ENCODE measurements around the gene ZNF135.
A peak's percentile ranks its signal among the peaks of the same experiment; 100 is the strongest.

ZNF135 gene

DNA sequence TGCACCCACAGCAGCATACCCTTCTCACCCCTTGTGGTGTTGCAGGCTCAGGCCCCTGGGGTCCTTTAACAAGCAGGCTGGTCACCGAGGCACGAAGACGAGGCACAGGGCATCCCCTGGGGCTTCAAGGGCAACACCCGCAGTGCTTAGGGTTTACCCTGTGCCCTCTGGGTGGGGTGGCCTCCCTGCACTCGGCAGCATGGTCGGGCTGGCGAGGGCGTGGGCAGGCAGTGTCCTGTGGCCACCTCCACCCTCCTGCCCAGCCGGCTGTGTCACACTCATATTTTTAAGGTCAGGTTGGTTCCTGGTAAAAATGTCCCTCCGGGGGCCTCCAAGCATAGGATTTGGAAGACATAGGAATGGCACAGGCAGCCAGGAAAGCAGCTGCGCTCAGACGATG is 11.4 kb upstream of the ZNF135 start:
- no peak for DNase-seq (ENCODE audit: low spot score)

DNA sequence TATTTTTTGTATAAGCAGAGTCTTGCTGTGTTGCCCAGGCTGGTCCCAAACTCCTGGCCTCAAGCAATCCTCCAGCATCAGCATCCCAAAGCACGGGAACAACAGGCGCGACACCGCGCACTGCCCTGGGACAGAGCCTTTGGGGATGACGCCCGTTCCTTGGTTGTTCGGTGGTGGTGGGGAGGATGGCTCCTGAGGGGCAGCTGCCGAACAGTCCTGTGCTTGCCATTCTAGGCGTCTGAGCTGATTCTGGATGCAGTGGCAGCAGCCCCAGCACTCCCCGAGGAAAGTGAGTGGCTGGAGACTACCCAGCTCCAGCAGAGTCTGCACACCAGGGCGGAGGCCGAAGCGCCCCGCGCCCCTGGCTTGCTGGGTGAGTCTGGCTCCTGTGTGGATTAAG is 6.8 kb upstream of the ZNF135 start:
- DNase-seq (ENCODE audit: low spot score): no peak

DNA sequence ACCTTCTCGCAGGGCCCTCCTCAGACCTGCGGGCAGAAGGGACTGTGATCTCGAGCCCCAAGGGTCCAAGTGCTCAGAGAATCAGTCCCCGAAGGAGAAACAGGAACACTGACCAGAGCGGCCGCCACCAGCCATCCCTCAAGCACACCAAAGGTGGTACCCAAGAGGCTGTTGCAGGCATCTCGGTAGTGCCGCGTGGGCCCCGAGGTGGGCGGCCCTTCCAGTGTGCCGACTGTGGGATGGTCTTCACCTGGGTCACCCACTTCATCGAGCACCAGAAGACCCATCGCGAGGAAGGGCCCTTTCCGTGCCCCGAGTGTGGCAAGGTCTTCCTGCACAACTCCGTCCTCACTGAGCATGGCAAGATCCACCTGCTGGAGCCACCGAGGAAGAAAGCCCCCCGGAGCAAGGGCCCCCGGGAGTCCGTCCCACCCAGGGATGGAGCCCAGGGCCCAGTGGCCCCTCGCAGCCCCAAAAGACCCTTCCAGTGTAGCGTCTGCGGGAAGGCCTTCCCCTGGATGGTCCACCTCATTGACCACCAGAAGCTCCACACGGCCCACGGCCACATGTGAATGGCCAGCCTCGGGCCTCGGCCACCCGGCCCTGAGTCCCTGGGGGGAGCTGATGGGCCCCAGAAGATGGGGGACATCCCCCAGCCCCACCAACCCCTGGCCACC is 5.5 kb upstream of the ZNF135 start:
- DNase-seq (ENCODE audit: low spot score): no peak

DNA sequence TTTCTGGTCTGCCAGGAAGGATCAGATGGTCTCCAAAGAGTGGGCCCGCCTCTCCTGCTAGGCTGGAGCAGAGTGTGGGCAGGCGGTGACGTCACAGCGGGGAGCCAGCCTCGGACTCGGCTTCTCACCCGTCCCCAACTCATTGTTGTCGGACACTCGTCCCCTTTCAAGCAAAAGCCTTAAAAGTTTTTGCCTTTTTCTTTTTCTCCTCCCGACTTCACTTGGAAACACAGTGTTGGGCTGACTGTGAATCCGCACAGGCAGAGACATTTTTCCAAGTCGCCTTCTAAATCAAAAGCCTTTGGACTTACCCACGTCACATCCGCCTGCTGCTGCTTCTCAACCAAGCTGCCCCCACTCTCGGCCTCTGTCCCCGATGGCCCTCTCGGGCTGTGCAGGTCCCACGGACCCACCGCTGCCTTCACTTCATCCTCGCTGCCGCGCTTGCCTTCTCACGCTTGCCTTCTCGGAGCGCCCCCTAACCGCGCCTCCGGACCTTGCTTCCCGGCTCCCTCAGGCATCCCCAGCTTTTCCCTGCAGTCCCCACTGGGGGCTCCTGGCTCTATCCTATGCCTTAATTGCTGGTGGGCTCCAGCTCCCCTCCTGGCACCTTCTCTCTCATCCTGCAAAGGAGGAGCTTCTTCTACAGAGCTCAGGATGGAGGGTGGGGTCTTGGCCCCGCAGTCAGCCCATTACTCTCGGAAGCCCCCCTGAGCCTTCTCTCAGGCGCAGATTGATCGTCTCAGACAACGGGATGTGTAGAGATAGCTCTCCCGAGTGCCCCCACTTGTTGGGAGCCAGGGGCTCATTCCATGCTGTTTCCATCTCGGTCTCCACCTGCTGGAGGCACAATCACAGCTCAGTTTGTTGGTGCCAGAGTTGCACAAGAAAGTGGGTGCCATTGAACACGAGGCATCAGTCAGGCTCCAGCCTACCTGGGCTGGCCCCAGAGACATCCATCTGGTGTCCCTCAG is 3.9 kb upstream of the ZNF135 start:
- DNase-seq (ENCODE audit: low spot score): peak; percentile 50

DNA sequence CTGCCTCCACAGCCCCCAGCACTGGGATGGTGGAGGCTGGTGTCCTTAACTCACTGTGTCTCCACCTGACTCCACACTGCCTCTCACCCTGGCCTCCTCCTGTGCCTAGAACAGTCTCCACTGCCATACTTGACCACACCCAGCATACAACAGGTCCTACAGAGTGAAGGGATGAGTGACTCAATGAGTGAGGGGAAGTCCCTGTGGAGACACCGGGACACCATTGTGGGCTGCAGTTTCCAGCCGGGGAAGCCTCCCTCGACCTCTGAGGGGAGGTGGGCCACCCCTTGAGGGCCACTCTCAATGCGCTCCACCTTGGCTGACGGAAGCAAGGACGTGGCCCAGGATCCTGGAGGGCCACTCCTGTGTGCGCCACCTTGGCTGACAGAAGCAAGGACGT is 2.8 kb upstream of the ZNF135 start:
- DNase-seq (ENCODE audit: low spot score): no peak

DNA sequence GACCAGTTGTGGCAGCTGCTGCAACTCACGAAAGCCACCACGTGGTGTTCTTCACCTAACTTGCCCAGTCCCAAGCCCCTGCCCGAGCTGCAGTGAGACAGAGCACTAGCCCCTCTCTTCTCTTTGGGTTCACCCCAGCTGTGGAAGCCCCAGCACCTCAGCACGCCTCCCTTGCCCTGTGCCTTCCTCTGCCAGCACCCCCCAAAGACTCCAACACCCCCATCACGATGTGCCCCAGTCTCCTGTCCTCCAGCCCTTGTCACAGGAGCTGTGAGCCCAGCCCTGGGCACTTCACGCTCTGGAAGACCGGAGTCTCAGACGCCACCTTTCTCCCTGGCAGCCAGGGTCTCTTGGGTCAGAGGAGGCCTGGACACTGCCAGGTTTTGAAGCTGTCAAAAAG is 2.2 kb upstream of the ZNF135 start:
- no peak for DNase-seq (ENCODE audit: low spot score)

DNA sequence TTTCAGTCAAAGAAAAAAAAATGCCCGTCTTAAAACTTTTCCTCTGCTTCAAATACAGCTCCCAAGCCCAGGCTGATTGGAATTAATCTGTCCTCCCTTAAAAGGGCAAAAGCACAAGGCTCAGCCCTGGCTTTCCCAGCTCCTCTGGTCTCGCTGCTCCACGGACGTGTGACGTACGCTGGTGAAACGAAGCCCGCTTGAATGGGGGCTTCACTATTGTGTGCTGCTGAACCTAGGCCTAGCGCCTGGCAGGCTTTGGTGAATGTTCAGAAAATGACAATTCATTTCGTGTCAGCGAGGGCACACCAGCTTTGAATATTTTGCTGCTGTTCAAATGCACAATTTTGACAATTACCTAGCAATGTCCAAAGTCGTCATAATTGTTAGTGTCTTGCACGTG is 615 bp upstream of the ZNF135 start:
- DNase-seq (ENCODE audit: low spot score): no peak

DNA sequence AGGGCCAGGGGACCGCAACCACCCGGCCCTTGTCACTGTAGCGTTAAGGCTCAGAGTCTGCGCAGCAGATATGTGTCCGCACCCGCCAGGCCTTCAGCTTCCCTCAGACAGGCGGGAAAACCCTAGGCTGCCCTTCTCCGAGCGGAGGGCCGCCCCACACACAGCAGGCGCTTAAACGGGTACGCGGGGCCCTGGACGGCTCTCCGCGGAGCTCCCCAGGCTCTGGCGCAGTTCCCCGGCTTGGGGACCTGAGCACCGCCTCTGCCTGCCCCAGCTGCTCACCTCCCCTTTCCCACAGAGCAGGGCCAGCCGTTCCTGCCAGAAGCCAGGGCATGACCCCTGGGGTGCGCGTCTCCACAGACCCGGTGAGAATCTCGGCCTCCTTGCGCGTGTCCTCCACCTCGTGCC is 593 bp downstream of the ZNF135 start:
- DNase-seq (ENCODE audit: low spot score): no peak

DNA sequence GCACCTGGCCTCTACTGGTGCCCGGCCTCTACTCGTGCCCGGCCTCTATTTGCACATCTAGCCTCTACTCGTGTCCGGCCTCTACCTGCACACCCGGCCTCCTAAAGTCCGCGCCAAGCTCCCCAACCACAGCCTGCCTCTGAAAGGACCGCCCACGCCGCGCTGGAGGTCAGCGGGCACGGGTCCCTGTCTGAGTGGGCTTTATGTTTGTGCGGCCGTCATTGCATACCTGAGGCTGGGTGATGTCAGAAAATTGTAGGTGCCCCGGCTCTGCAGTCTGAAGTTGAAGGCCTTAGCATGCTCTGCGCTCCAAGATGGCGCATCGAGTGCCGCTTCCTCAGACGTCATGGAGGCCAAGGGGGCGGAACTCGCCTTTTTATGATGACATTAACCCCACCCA is 1.1 kb downstream of the ZNF135 start:
- DNase-seq (ENCODE audit: low spot score): no peak

DNA sequence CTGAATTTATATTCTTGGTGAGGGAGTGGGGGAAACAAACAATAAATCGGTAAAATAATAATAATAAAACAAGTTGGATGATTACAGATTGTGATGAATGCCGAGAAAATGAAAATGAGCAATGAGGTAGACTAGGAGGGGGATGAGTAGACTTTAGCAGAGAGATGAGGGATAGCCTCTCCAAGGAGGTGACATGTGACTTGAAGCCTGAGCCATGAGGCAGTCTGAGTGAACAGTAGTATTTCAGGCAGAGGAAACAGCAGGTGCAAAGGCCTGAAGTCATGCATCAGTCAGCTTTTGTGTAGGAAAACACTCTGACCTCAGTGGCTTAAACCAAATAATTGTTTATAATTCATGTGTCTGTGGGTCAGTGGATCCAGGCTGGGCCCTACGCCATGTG is 4.6 kb downstream of the ZNF135 start:
- DNase-seq (ENCODE audit: low spot score): no peak

DNA sequence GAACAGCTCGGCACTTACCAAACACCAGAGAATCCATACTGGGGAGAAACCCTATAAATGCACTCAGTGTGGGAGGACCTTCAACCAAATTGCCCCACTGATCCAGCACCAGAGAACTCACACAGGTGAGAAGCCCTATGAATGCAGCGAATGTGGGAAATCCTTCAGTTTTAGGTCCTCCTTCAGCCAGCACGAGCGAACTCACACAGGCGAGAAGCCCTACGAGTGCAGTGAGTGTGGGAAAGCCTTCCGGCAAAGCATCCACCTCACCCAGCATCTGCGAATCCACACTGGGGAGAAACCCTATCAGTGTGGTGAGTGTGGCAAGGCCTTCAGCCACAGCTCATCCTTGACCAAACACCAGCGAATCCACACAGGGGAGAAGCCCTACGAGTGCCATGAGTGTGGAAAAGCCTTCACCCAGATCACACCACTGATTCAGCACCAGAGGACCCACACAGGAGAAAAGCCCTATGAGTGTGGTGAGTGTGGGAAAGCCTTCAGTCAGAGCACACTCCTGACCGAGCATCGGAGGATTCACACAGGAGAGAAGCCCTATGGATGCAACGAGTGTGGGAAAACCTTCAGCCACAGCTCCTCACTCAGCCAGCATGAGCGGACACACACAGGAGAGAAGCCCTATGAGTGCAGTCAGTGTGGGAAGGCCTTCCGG is 8.3 kb downstream of the ZNF135 start:
- no peak for DNase-seq (ENCODE audit: low spot score)

DNA sequence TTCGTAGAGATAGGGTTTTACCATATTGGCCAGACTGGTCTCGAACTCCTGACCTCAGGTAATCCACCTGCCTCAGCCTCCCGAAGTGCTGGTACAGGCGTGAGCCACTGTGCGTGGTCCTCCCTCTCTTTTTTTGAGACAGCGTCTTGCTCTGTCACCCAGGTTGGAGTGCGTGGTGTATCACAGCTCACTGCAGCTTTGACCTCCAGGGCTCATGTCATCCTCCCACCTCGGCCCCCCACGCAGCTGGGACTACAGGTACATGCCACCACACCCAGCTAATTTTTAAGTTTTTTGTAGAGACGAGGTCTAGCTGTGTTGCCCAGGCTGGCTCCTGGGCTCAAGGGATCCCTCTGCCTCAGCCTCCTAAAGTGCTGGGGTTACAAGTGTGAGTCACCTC is 20.7 kb downstream of the ZNF135 start:
- no peak for DNase-seq (ENCODE audit: low spot score)

DNA sequence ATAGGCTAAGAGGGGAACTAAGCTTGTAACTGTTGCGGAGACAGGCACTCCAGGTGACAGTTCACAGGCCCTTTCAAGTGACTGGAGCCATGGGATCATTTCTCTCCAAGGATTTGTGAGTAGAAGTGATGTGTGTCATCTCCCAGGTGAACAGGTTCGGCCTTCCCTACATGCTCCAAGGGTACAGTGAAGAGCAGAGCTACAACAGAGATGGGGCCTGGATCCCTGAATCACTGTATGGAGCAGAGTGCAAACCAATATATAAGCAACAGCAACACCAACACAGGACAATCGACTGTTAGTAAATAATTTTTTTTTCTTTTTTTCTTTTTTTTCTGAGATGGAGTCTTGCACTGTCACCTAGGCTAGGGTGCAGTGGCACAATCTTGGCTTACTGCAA is 23.9 kb downstream of the ZNF135 start:
- DNase-seq (ENCODE audit: low spot score): no peak

DNA sequence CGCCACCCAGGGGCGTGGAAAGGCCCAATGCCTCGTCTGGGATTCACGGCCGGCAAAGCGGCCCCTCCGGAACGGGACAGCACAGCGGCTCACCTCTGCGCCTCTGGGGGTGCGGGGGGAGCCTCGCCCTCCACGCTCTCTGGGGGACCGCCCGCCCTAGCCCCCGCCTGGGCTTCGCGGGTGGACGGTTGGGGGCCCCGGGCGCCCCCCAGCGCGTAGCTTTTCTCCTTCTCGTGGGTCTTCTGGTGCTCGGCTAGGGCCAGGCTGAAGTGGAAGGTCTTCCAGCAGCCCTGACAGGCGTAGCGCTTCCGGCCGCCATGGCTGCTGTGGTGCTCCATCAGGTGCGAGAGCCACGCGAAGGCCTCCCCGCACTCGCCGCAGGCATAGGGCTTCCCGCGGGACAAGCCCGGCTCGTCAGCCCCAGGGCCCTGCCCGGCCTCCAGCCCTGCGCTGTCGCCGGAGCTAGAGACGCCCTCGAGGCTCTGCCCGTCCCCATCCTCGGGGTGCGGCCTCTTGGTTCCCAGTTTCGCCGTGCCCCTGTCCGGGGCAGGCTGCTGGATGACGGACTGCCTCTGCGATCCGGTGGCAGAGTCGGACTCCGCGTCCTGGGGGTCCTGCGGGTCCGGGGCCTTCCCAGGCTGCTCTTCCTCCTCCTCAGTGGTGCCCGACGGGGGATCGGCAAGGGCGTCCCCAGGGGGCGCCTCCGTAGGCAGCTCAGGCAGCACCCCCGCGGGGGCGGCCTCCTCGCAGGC is 25.7 kb downstream of the ZNF135 start:
- DNase-seq (ENCODE audit: low spot score): no peak

DNA sequence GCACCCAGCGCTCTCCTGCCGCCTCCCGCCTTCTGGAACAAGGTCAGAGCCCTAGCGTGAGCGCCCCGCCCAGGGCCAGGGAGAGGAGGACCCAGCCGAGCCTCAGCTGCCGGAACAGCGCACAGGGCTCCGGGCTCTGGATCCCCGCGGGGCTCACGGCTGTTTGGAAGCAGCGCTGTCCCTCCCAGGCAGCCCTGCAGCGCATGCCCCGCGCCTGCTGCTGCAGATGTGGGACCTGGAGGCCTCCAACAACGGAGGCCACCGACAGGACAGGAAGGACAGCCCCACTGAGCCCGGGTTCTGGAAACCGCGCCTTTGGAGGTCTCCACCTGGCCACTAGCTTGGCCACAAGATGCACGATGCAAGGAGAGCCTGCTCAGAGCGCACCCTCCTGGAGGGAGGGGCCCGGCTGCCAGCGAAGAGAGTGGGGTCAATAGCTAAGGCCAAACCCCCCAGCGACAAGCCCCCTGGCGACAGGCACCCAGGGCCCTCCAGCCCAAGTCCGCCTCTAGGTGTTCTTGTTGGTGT is 26.3 kb downstream of the ZNF135 start:
- no peak for DNase-seq (ENCODE audit: low spot score)

DNA sequence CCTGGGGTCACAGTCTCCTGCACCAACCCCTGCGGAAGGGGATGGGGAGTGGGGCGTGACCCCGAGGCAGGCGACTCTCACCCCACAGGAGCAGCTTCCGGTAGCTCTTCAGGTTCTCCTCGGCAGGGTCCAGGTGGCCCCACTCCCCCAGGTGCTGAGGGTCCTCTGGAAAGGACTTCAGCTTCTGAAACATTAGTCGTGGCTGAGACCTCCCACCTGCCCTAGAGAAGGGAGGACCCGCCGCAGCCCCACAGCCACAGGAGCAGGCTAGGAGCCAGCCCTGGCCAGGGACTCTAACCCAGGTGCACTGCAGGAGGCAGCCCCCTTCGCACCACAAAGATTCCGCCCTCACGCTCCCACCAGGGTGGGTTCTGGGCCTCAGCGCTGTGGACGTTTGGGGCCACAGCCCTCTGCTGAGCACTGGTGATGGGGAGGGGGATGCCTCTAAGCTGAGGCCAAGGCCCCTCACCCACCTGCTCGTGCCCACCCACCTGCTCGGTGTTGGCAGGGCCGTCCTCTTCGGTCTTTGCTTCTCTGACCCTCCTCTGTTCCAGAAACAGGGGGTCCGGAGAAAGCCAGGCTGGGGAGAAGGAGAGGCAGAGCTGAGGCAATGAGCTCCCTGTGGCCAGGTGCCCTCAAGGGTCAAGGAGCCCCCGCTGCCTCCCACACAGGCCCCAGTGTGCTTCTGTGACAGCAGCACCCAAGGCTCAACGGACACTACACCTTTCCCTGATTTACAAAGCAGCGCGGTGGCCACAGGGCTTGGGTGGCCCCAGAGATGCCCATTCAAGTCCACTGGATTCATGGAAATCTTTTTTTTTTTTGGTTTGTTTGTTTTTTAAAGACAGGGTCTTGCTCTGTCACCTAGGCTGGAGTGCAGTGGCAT is 28.0 kb downstream of the ZNF135 start:
- DNase-seq (ENCODE audit: low spot score): no peak

DNA sequence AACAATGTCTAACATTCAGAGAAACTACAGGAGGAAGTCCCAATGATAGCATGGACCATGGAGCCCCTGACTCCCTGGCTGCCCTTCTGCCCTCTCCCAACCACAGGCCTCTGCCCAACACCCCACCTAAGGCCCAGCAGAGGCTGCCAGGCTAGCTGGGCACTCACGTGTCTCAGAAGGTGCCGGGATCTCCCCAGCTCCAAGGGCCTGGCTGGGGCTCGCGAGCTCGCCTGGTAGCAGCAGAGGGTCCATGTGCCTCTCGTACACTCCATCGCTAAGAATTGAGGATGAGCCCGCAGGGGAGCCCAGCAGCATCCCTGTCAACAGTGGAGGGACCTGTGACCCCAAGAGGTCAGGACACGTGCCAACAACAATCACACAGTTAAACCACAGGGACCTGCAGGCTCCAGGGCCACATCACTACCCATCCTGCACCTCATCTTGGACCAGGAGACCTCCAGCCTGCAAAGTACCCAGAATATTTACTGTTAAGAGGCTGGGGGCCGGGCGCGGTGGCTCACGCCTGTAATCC is 29.5 kb downstream of the ZNF135 start:
- DNase-seq (ENCODE audit: low spot score): no peak

DNA sequence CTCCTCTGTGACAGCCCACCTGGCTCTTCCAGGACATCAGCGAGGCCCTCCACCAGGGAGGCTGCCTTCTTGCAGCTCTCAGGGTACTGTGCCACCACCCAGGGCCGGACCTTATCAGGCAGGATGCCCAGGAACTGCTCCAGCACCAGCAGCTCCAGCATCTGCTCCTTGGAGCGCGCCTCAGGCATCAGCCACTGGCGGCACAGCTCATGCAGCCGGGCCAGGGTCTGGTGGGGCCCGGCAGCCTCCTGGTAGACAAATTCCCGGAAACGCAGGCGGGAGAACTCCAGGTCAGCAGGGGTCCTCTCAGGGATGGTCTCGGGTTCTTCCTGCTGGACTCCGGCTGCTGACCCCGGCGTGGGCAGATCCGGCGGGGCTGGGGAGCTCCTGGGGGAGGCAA is 30.8 kb downstream of the ZNF135 start:
- DNase-seq (ENCODE audit: low spot score): no peak

DNA sequence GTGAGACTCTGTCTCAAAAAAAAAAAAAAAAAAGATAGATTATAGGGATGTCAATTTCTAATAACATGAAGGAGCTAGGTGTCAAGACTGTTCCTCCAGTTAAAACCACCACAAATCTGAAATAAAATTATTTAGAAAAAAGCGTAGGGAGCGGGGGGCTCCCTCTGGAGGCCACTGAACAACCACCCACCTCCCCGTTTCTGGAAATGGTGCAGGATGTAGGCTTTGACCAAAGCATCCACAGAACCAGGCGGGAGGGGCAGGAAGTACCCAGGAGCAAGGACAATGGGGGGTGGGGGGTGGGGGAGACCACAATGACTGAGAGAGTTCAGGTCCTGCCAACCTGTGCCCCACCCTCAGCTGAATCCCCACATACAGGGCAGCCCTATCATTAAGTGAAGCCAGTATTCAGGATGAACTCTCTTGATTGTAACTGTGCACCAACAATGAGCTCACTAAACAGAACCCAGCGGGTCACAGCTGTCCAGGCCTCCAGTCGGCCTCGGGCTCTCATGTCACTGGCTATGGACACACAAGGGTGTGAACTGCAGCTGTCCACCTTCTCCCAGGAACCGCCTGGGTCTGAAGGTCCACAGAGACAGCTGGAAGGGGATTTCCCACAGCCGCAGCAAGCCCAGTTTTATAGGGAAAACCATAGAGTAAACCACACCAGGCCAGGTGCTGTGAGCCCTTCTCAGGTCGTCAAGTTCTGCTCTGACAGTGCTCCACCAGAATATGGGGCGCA is 32.3 kb downstream of the ZNF135 start:
- no peak for DNase-seq (ENCODE audit: low spot score)

DNA sequence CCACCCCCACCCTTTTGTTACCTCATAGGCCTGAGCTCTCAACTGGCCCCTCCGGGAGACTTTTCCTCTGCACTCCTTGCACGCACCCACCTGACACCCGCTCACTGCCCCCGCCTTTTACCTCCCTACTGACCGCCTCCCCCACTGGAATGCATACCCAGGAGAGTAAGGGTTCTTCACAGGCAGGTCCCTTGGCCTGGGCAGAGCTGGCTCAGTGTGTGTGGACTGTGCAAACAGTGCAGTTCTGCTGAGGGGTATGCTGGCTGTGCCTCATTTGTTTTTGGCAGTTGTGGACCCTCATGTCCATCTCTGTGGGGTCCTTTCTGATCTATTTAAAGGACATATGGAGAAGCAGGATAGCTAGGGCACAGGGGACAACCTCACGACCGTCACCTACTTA is 34.0 kb downstream of the ZNF135 start:
- no peak for DNase-seq (ENCODE audit: low spot score)

Measured in hepatic stellate cell (primary cell).